HG02623 (cell line): Measurements from ENCODE around the gene CTDSPL.

ENCODE experiments used
- ATAC-seq: cut with Tn5 transposase; IDR thresholded peaks from one replicate; pipeline ENCODE4 v1.9.1; 2021; ENCODE audit warnings: moderate library complexity; ENCODE audit not compliant: unreplicated experiment

Gene CTDSPL

GRCh38 chr3:37997342-37997741 is 135.7 kb downstream of the CTDSPL start:
- ATAC-seq: no peak

GRCh38 chr3:37997791-37998370 is 136.2 kb downstream of the CTDSPL start:
- no peak for ATAC-seq

- no peak for ATAC-seq
Measured at GRCh38 chr3:37999836-38000235, 138.2 kb downstream of the CTDSPL start.

GRCh38 chr3:38000242-38000916 is 138.7 kb downstream of the CTDSPL start:
- no peak for ATAC-seq

- no peak for ATAC-seq
Measured at GRCh38 chr3:38000965-38001455, 139.3 kb downstream of the CTDSPL start.

- ATAC-seq: no peak
Measured at GRCh38 chr3:38001456-38002081, 139.9 kb downstream of the CTDSPL start.

- no peak for ATAC-seq
Measured at GRCh38 chr3:38002291-38002876, 140.7 kb downstream of the CTDSPL start.

- no peak for ATAC-seq
Measured at GRCh38 chr3:38002940-38003339, 141.3 kb downstream of the CTDSPL start.

GRCh38 chr3:38003371-38003816 is 141.7 kb downstream of the CTDSPL start:
- ATAC-seq: no peak

GRCh38 chr3:38003817-38004414 is 142.2 kb downstream of the CTDSPL start:
- no peak for ATAC-seq

GRCh38 chr3:38004415-38005075 is 142.9 kb downstream of the CTDSPL start:
- no peak for ATAC-seq

- no peak for ATAC-seq
Measured at GRCh38 chr3:38005076-38006020, 143.7 kb downstream of the CTDSPL start.

- ATAC-seq: no peak
Measured at GRCh38 chr3:38006031-38006430, 144.4 kb downstream of the CTDSPL start.

- no peak for ATAC-seq
Measured at GRCh38 chr3:38006445-38006995, 144.8 kb downstream of the CTDSPL start.

- no peak for ATAC-seq
Measured at GRCh38 chr3:38007754-38008090, 146.0 kb downstream of the CTDSPL start.

- ATAC-seq: no peak
Measured at GRCh38 chr3:38008191-38008701, 146.6 kb downstream of the CTDSPL start.

- no peak for ATAC-seq
Measured at GRCh38 chr3:38008971-38009580, 147.4 kb downstream of the CTDSPL start.

- ATAC-seq: no peak
Measured at GRCh38 chr3:38009807-38010591, 148.3 kb downstream of the CTDSPL start.
